Progenitor cell of endocrine pancreas (in vitro differentiated cells): ENCODE results near the gene CLASP1. TPM values are rescaled to one million over a fixed set of nuclear protein-coding genes. Genes with fewer than 3 reads are reported as not detected.
A peak's percentile ranks its signal among the peaks of the same experiment; 100 is the strongest.
"Not testable (repeated sequence)": the region's sequence is repeated elsewhere in the genome, so short reads cannot be mapped to it uniquely, and the experiment has no call there.

ENCODE experiments used
- DNase-seq: peaks from one replicate; pipeline ENCODE4 v3.0.0; 2021; ENCODE audit warnings: low spot score; ENCODE audit not compliant: unreplicated experiment
- H3K27ac Mint-ChIP-seq: 2 replicates; pipeline ENCODE4 v1.8.0; 2021; ENCODE audit warnings: mild to moderate bottlenecking, moderate library complexity, mixed read lengths
- H3K27me3 Mint-ChIP-seq: 2 replicates; pipeline ENCODE4 v1.8.0; 2021; ENCODE audit warnings: mixed read lengths
- H3K36me3 Mint-ChIP-seq: 2 replicates; pipeline ENCODE4 v1.8.0; 2022; ENCODE audit warnings: mixed read lengths; ENCODE audit not compliant: insufficient read depth
- H3K4me1 Mint-ChIP-seq: 2 replicates; pipeline ENCODE4 v1.8.0; 2021; ENCODE audit warnings: low read depth, mixed read lengths
- H3K4me3 Mint-ChIP-seq: 2 replicates; pipeline ENCODE4 v1.8.0; 2021; ENCODE audit warnings: low read depth, mild to moderate bottlenecking, moderate library complexity, mixed read lengths
- H3K9me3 Mint-ChIP-seq: 2 replicates; pipeline ENCODE4 v1.8.0; 2021; ENCODE audit warnings: low read depth, mixed read lengths
- CTCF ChIP-seq: fragments of 200-600 bp; sonication (generic); IDR thresholded peaks from one replicate; pipeline ENCODE4 v1.5.0; 2021; ENCODE audit warnings: antibody characterized with exemption, mild to moderate bottlenecking; ENCODE audit not compliant: unreplicated experiment
- total RNA-seq: library from RNA; stranded (reverse); gene quantifications from 2 replicates; pipeline ENCODE4 v1.2.1, GENCODE V29; 2021

Gene CLASP1
- total RNA-seq, 1 donor from 2014 or later, result 102 TPM

GRCh38 chr2:121686218-121686617 is 37.0 kb upstream of the CLASP1 start:
- Mint-ChIP-seq H3K4me3 (no peak overlapping the region), H3K27ac (no peak overlapping the region), H3K9me3 (peaks cover 14% of the 10 kb centered on the region), H3K27me3 (no peaks in the 10 kb centered on the region), H3K36me3 (peaks cover 6% of the 10 kb centered on the region), H3K4me1 (peaks cover 16% of the 10 kb centered on the region)
- DNase-seq, result no peak
- TF ChIP-seq CTCF, result no peak

- Mint-ChIP-seq H3K4me3 (peak overlapping the region; percentile 52), H3K36me3 (peaks cover 6% of the 10 kb centered on the region), H3K4me1 (peaks cover 2% of the 10 kb centered on the region), H3K27ac (no peak overlapping the region), H3K9me3 (peaks cover 18% of the 10 kb centered on the region), H3K27me3 (no peaks in the 10 kb centered on the region)
- no peak for DNase-seq
- TF ChIP-seq CTCF, result no peak
These were observed 33.4 kb upstream of the CLASP1 start for GRCh38 chr2:121682396-121683298.

- Mint-ChIP-seq H3K27ac (no peak overlapping the region), H3K27me3 (no peaks in the 10 kb centered on the region), H3K4me3 (no peak overlapping the region), H3K4me1 (no peaks in the 10 kb centered on the region), H3K9me3 (peaks cover 36% of the 10 kb centered on the region), H3K36me3 (peaks cover 3% of the 10 kb centered on the region)
- no peak for TF ChIP-seq CTCF
- DNase-seq, result no peak
These were observed 28.6 kb upstream of the CLASP1 start for GRCh38 chr2:121677855-121678254.

GRCh38 chr2:121671621-121672020 is 22.4 kb upstream of the CLASP1 start:
- H3K27ac Mint-ChIP-seq, H3K27me3 Mint-ChIP-seq, H3K4me3 Mint-ChIP-seq, H3K36me3 Mint-ChIP-seq, H3K4me1 Mint-ChIP-seq, DNase-seq: not testable (repeated sequence)
- H3K9me3 Mint-ChIP-seq, result peaks cover 44% of the 10 kb centered on the region

- Mint-ChIP-seq H3K27me3 (no peaks in the 10 kb centered on the region), H3K4me1 (no peaks in the 10 kb centered on the region), H3K27ac (no peak overlapping the region), H3K4me3 (no peak overlapping the region), H3K9me3 (peaks cover 32% of the 10 kb centered on the region), H3K36me3 (peaks cover 8% of the 10 kb centered on the region)
- DNase-seq, result no peak
- TF ChIP-seq CTCF, result no peak
These were observed 20.9 kb upstream of the CLASP1 start for GRCh38 chr2:121670181-121670580.

GRCh38 chr2:121667618-121668017 is 18.4 kb upstream of the CLASP1 start:
- Mint-ChIP-seq H3K4me1 (no peaks in the 10 kb centered on the region), H3K9me3 (peaks cover 20% of the 10 kb centered on the region), H3K27ac (no peak overlapping the region), H3K27me3 (no peaks in the 10 kb centered on the region), H3K36me3 (peaks cover 7% of the 10 kb centered on the region), H3K4me3 (no peak overlapping the region)
- no peak for DNase-seq
- TF ChIP-seq CTCF, result no peak
